Muscle of leg (tissue), 11 donors: ENCODE measurements around the gene RBCK1. TPM values are rescaled to one million over a fixed set of nuclear protein-coding genes. Genes with fewer than 3 reads are reported as not detected.
"Not testable (repeated sequence)": the region's sequence is repeated elsewhere in the genome, so short reads cannot be mapped to it uniquely, and the experiment has no call there.

Experiments
- DNase-seq: peaks from one replicate; pipeline ENCODE4 v3.0.0; 2013
- H3K27ac ChIP-seq: one replicate; pipeline ENCODE4 v1.5.1; 2013; ENCODE audit warnings: mild to moderate bottlenecking, low read length, control low read depth
- H3K27me3 ChIP-seq: one replicate; pipeline ENCODE4 v1.6.1; 2013; ENCODE audit warnings: low read length; ENCODE audit not compliant: control insufficient read depth, insufficient read depth
- H3K36me3 ChIP-seq: one replicate; pipeline ENCODE4 v1.6.1; 2013; ENCODE audit warnings: low read length; ENCODE audit not compliant: control insufficient read depth, insufficient read depth
- H3K4me1 ChIP-seq: one replicate; pipeline ENCODE4 v1.6.1; 2013; ENCODE audit warnings: low read length; ENCODE audit not compliant: control insufficient read depth, insufficient read depth
- H3K4me3 ChIP-seq: one replicate; pipeline ENCODE4 v1.5.1; 2013; ENCODE audit warnings: low read length, control low read depth
- H3K9me3 ChIP-seq: replicated peaks from 2 replicates; pipeline ENCODE4 v1.6.1; 2013; ENCODE audit warnings: low read depth, low read length; ENCODE audit not compliant: control insufficient read depth
- WGBS: methylation state at CpG from one replicate; pipeline ENCODE4 v1.1.5; 2013; ENCODE audit warnings: missing lambda C conversion rate; ENCODE audit not compliant: insufficient coverage; 5-methylcytosine and 5-hydroxymethylcytosine counted together
- polyA plus RNA-seq, 8 donors: library from polyadenylated mRNA; unstranded; fragments of 120-200 nt; gene quantifications; one replicate each; pipeline versions ENCODE4 v1.2.1 to v1.2.3, GENCODE V29; 2013; ENCODE audit warnings: inconsistent platforms in 1 of 8, low replicate concordance in 1 of 8; ENCODE audit not compliant: insufficient read length in 8 of 8, insufficient read depth in 1 of 8
- total RNA-seq: library from RNA; stranded (reverse); fragments of 120-200 nt; gene quantifications from one replicate; pipeline ENCODE4 v1.2.4, GENCODE V29; 2013

The RBCK1 gene
- total and polyA plus RNA-seq, 9 donors = 31.0 to 69.1 (median 50.9) TPM

GRCh38 chr20:472137-472846 lies 64.2 kb downstream of the RBCK1 start:
- H3K4me3 ChIP-seq = no peak overlapping the region
- no peak overlapping the region for H3K27ac ChIP-seq
- DNase-seq = no peak
- H3K9me3 ChIP-seq = peaks cover 2% of the 10 kb centered on the region
- no peaks in the 10 kb centered on the region for H3K27me3 ChIP-seq
- 91% methylated on average over 7 of the region's 9 CpGs for WGBS
- H3K4me1 ChIP-seq = peaks cover 7% of the 10 kb centered on the region
- H3K36me3 ChIP-seq = peaks cover 9% of the 10 kb centered on the region

GRCh38 chr20:472889-473292 lies 64.8 kb downstream of the RBCK1 start:
- Histone ChIP-seq H3K36me3 (peaks cover 14% of the 10 kb centered on the region), H3K4me3 (no peak overlapping the region), H3K9me3 (no peaks in the 10 kb centered on the region), H3K27ac (no peak overlapping the region), H3K4me1 (peaks cover 7% of the 10 kb centered on the region), H3K27me3 (no peaks in the 10 kb centered on the region)
- WGBS = no CpG with 5 or more reads among the region's 1 CpG
- DNase-seq = no peak

GRCh38 chr20:474581-474980 lies 66.5 kb downstream of the RBCK1 start:
- Histone ChIP-seq H3K9me3 (no peaks in the 10 kb centered on the region), H3K27me3 (no peaks in the 10 kb centered on the region), H3K4me1 (peaks cover 7% of the 10 kb centered on the region), H3K27ac (no peak overlapping the region), H3K4me3 (no peak overlapping the region), H3K36me3 (peaks cover 24% of the 10 kb centered on the region)
- 100% methylated on average over 1 of the region's 2 CpGs for whole genome bisulfite sequencing
- peak; percentile 31 for DNase-seq

GRCh38 chr20:475463-476357 lies 67.6 kb downstream of the RBCK1 start:
- H3K27me3 ChIP-seq = no peaks in the 10 kb centered on the region
- H3K4me1 ChIP-seq = peaks cover 7% of the 10 kb centered on the region
- no peak overlapping the region for H3K4me3 ChIP-seq
- peaks cover 26% of the 10 kb centered on the region for H3K36me3 ChIP-seq
- H3K9me3 ChIP-seq = no peaks in the 10 kb centered on the region
- 60% methylated on average over 5 of the region's 6 CpGs for WGBS
- peak overlapping the region; percentile 42 for H3K27ac ChIP-seq
- peak; percentile 42 for DNase-seq

GRCh38 chr20:476561-477249 lies 68.6 kb downstream of the RBCK1 start:
- 97% methylated on average over 5 of the region's 6 CpGs for WGBS
- not testable (repeated sequence) for H3K27me3 ChIP-seq, H3K9me3 ChIP-seq, DNase-seq, H3K27ac ChIP-seq, H3K4me1 ChIP-seq, H3K4me3 ChIP-seq
- H3K36me3 ChIP-seq = peaks cover 35% of the 10 kb centered on the region

- DNase-seq = peak; percentile 64
- Histone ChIP-seq H3K27me3 (no peaks in the 10 kb centered on the region), H3K27ac (no peak overlapping the region), H3K4me1 (peaks cover 7% of the 10 kb centered on the region), H3K9me3 (no peaks in the 10 kb centered on the region), H3K4me3 (no peak overlapping the region), H3K36me3 (peaks cover 46% of the 10 kb centered on the region)
- WGBS = no CpG with 5 or more reads among the region's 8 CpGs
Measured at GRCh38 chr20:478010-478948, 70.2 kb downstream of the RBCK1 start.

DNA sequence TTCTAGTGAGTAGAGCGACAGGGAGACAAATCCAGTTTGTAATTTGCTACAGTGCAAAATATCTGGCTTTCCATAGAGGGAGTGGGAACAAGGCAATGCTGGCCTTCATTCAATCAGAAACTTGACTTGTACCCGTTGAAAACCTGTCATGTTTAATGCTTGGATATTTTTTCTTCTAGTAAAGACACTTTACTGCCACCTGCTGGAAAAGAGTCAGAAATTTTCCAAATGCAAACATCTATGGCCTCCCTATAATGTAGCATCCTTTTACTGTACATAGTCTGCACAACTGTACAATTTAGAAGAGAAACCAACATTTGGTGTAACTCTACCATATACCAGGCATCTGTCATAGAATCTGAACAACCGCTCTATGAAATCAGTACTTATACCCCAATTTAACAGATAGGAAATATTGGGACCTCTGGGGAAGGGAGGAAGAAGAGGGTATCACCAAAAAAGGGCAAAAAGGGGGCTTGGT lies 70.9 kb downstream of the RBCK1 start:
- peak; percentile 83 for DNase-seq
- Histone ChIP-seq H3K9me3 (no peaks in the 10 kb centered on the region), H3K27ac (no peak overlapping the region), H3K36me3 (peaks cover 51% of the 10 kb centered on the region), H3K27me3 (no peaks in the 10 kb centered on the region), H3K4me3 (no peak overlapping the region), H3K4me1 (peaks cover 10% of the 10 kb centered on the region)
- WGBS = no CpG with 5 or more reads among the region's 3 CpGs

- no peak overlapping the region for H3K4me3 ChIP-seq
- no peak for DNase-seq
- H3K27ac ChIP-seq = no peak overlapping the region
- H3K4me1 ChIP-seq = peaks cover 10% of the 10 kb centered on the region
- H3K27me3 ChIP-seq = no peaks in the 10 kb centered on the region
- peaks cover 56% of the 10 kb centered on the region for H3K36me3 ChIP-seq
- no peaks in the 10 kb centered on the region for H3K9me3 ChIP-seq
- WGBS = no CpG with 5 or more reads among the region's 2 CpGs
Measured at GRCh38 chr20:479487-479886, 71.4 kb downstream of the RBCK1 start.

- WGBS = no CpG with 5 or more reads among the region's 3 CpGs
- Histone ChIP-seq H3K27ac (no peak overlapping the region), H3K4me3 (no peak overlapping the region), H3K9me3 (no peaks in the 10 kb centered on the region), H3K27me3 (no peaks in the 10 kb centered on the region), H3K36me3 (peaks cover 56% of the 10 kb centered on the region), H3K4me1 (peaks cover 10% of the 10 kb centered on the region)
- DNase-seq = no peak
Measured at GRCh38 chr20:480044-480443, 71.9 kb downstream of the RBCK1 start.
